NCI-H1105 treated with DMSO at 0.1 percent for 48 hours (cell line): ENCODE results near the gene FBXO36.

Source experiments
- DNase-seq: peaks from one replicate; lab custom pipeline; 2025; lab: John Stamatoyannopoulos, UW

FBXO36 gene

GRCh38 chr2:230050136-230050535, 127.8 kb downstream of the FBXO36 start:
- DNase-seq, result no peak

- DNase-seq, result no peak
Observed at GRCh38 chr2:230052299-230052698, 130.0 kb downstream of the FBXO36 start.

- DNase-seq, result no peak
Observed at GRCh38 chr2:230053753-230054478, 131.6 kb downstream of the FBXO36 start.

- no peak for DNase-seq
Observed at GRCh38 chr2:230060672-230061293, 138.5 kb downstream of the FBXO36 start.
